GM12892 (cell line): Measurements from ENCODE around the gene PDZRN4.

Source experiments
- POLR2A ChIP-seq: IDR thresholded peaks from 2 replicates; pipeline ENCODE4 v1.6.1; 2011; ENCODE audit warnings: low read depth, low read length, control low read depth
- POLR2AphosphoS5 ChIP-seq: IDR thresholded peaks from 2 replicates; pipeline ENCODE4 v1.6.1; 2011; ENCODE audit warnings: low read depth, low read length, control low read depth
- TAF1 ChIP-seq: IDR thresholded peaks from 2 replicates; pipeline ENCODE4 v1.6.1; 2011; ENCODE audit warnings: low read depth, mild to moderate bottlenecking, control low read depth, low read length, borderline replicate concordance

DNA sequence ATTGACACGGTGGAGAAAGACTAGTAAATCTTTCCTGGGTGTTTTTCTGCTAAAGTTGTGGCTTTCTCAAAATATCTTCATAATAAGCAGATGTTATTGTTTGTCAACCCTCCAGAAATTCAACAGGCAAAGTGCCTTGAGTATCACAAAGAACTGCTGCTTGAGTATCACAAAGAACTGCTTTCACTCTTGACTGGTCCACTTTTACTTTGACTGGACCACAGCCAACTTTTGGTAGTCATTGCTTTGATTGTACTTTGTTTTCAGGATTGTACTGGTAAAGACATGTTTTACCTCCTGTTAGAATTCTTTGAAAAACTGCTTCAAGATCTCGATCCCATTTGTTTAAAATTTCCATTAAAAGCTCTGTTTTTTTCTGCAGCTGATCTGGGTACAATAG is 62.6 kb downstream of the PDZRN4 start:
- no peak for TF ChIP-seq POLR2AphosphoS5
- no peak for TF ChIP-seq POLR2A
- TF ChIP-seq TAF1 = no peak
